Tibial nerve (tissue), 4 donors: ENCODE measurements around the gene EFNA3. TPM values are rescaled to one million over a fixed set of nuclear protein-coding genes. Genes with fewer than 3 reads are reported as not detected.

Experiments used
- DNase-seq, 2 donors: peaks; one replicate each; pipeline ENCODE4 v3.0.0-alpha.2; 2019; ENCODE audit warnings: low spot score in 2 of 2
- H3K27ac ChIP-seq, 4 donors: fragments of 200-600 bp; sonication (generic) in 3 of 4; one replicate each; pipeline ENCODE4 v1.5.1; 2017 to 2019; ENCODE audit warnings: mild to moderate bottlenecking in 1 of 4
- H3K27me3 ChIP-seq, 2 donors: fragments of 200-600 bp; sonication (generic) in 1 of 2; one replicate each; pipeline versions ENCODE4 v1.5.1 to v1.6.0; 2017 to 2019
- H3K36me3 ChIP-seq, 3 donors: fragments of 200-600 bp; sonication (generic); one replicate each; pipeline ENCODE4 v1.5.1; 2018 to 2019
- H3K4me1 ChIP-seq, 4 donors: fragments of 200-600 bp; sonication (generic) in 3 of 4; one replicate each; pipeline ENCODE4 v1.5.1; 2017 to 2019
- H3K4me3 ChIP-seq, 4 donors: fragments of 200-600 bp; sonication (generic) in 3 of 4; one replicate each; pipeline ENCODE4 v1.5.1; 2017 to 2019; ENCODE audit warnings: mild to moderate bottlenecking in 1 of 4, moderate library complexity in 1 of 4
- H3K9me3 ChIP-seq, 4 donors: fragments of 200-600 bp; sonication (generic) in 3 of 4; one replicate each; pipeline ENCODE4 v1.5.1; 2017 to 2019
- CTCF ChIP-seq, 5 experiments: fragments of 200-600 bp in 3 of 5; fragments of 450-650 bp in 2 of 5; sonication (generic) in 3 of 5; IDR thresholded peaks; one replicate each; pipeline ENCODE4 v1.5.1; 2016 to 2019; ENCODE audit warnings: antibody characterized with exemption in 5 of 5, mild to moderate bottlenecking in 3 of 5, moderate library complexity in 2 of 5
- EP300 ChIP-seq, 2 donors: sonication (generic); formaldehyde crosslinking; IDR thresholded peaks; one replicate each; pipeline ENCODE4 v1.6.1; 2017; ENCODE audit warnings: antibody characterized with exemption in 2 of 2, mild to moderate bottlenecking in 1 of 2
- POLR2A ChIP-seq, 2 donors: fragments of 450-650 bp; IDR thresholded peaks; one replicate each; pipeline ENCODE4 v1.6.1; 2017; ENCODE audit warnings: antibody characterized with exemption in 2 of 2, mild to moderate bottlenecking in 2 of 2, moderate library complexity in 2 of 2
- WGBS, 2 donors: methylation state at CpG; one replicate each; pipeline ENCODE4 v1.1.5; 2018; 5-methylcytosine and 5-hydroxymethylcytosine counted together
- total RNA-seq, 4 donors: library from RNA; depleted of rRNA; stranded (reverse); fragments of >200 nt; gene quantifications; one replicate each; pipeline ENCODE4 v1.1.0, GENCODE V29; 2016

EFNA3 gene
- total RNA-seq, 4 donors from 2014 or later, result 0.63 to 1.2 (median 1.2) TPM; not detected in 1

GRCh38 chr1:155091071-155092051, 12.7 kb downstream of the EFNA3 start:
- peak; percentile 62 to 77 for DNase-seq
- H3K27ac ChIP-seq, result no peak overlapping the region
- 26 to 29% methylated on average over 20 to 29 of the region's 29 CpGs for WGBS, 2 donors
- TF ChIP-seq POLR2A (IDR thresholded peaks at IDR 0.05), result no peak
- TF ChIP-seq CTCF (IDR thresholded peaks at IDR 0.05), result peak; percentile 97 to 99 (median 98)
- TF ChIP-seq EP300 (IDR thresholded peaks at IDR 0.05), result peak in 1 of 2 donors; percentile 23
- H3K9me3 ChIP-seq, result no peaks in the 10 kb centered on the region
- peaks cover 0 to 37% (median 11%) of the 10 kb centered on the region in 4 donors for H3K4me1 ChIP-seq
- no peaks in the 10 kb centered on the region for H3K27me3 ChIP-seq
- H3K4me3 ChIP-seq, result no peak overlapping the region
- no peaks in the 10 kb centered on the region for H3K36me3 ChIP-seq

GRCh38 chr1:155092131-155092530, 13.5 kb downstream of the EFNA3 start:
- no peak for DNase-seq
- TF ChIP-seq CTCF (IDR thresholded peaks at IDR 0.05), result no peak
- TF ChIP-seq POLR2A (IDR thresholded peaks at IDR 0.05), result no peak
- no peak for TF ChIP-seq EP300 (IDR thresholded peaks at IDR 0.05)
- WGBS, 2 donors, result 74 to 94% methylated on average over 4 to 6 of the region's 6 CpGs
- Histone ChIP-seq H3K4me1 (peaks cover 0 to 29% (median 11%) of the 10 kb centered on the region in 4 donors), H3K27me3 (no peaks in the 10 kb centered on the region), H3K36me3 (no peaks in the 10 kb centered on the region), H3K9me3 (no peaks in the 10 kb centered on the region), H3K4me3 (no peak overlapping the region), H3K27ac (no peak overlapping the region)

- H3K4me3 ChIP-seq, result no peak overlapping the region
- no peak for DNase-seq
- WGBS, 2 donors, result 89 to 95% methylated on average over 12 of the region's 12 CpGs
- no peaks in the 10 kb centered on the region for H3K36me3 ChIP-seq
- peaks cover 0 to 28% (median 11%) of the 10 kb centered on the region in 4 donors for H3K4me1 ChIP-seq
- H3K9me3 ChIP-seq, result no peaks in the 10 kb centered on the region
- TF ChIP-seq EP300 (IDR thresholded peaks at IDR 0.05) (no peak), POLR2A (IDR thresholded peaks at IDR 0.05) (no peak), CTCF (IDR thresholded peaks at IDR 0.05) (no peak)
- H3K27me3 ChIP-seq, result no peaks in the 10 kb centered on the region
- H3K27ac ChIP-seq, result no peak overlapping the region
Observed at GRCh38 chr1:155092641-155093040, 14.0 kb downstream of the EFNA3 start.

- WGBS, 2 donors, result 2 to 7% methylated on average over 13 of the region's 13 CpGs
- Histone ChIP-seq H3K27me3 (no peaks in the 10 kb centered on the region), H3K27ac (peak overlapping the region in 2 of 4 donors; percentile 66 to 69), H3K36me3 (no peaks in the 10 kb centered on the region), H3K4me1 (peaks cover 0 to 28% (median 11%) of the 10 kb centered on the region in 4 donors), H3K4me3 (no peak overlapping the region), H3K9me3 (no peaks in the 10 kb centered on the region)
- peak in 1 of 2 donors; percentile 43 for DNase-seq
- TF ChIP-seq CTCF (IDR thresholded peaks at IDR 0.05), result peak; percentile 15 to 53 (median 33)
- TF ChIP-seq POLR2A (IDR thresholded peaks at IDR 0.05), result no peak
Observed at GRCh38 chr1:155093911-155094621, 15.4 kb downstream of the EFNA3 start.

- peaks cover 0 to 28% (median 11%) of the 10 kb centered on the region in 4 donors for H3K4me1 ChIP-seq
- no peaks in the 10 kb centered on the region for H3K27me3 ChIP-seq
- 74 to 76% methylated on average over 2 of the region's 2 CpGs for WGBS, 2 donors
- DNase-seq, result no peak
- no peak overlapping the region for H3K4me3 ChIP-seq
- TF ChIP-seq CTCF (IDR thresholded peaks at IDR 0.05) (peak in 1 of 5 experiments; percentile 7), EP300 (IDR thresholded peaks at IDR 0.05) (no peak)
- H3K27ac ChIP-seq, result peak overlapping the region in 2 of 4 donors; percentile 66 to 69
- H3K9me3 ChIP-seq, result no peaks in the 10 kb centered on the region
- no peaks in the 10 kb centered on the region for H3K36me3 ChIP-seq
Observed at GRCh38 chr1:155094622-155094948, 15.9 kb downstream of the EFNA3 start.
